ENCODE measurements around the gene REEP2. TPM values are rescaled to one million over a fixed set of nuclear protein-coding genes. Genes with fewer than 3 reads are reported as not detected.
"Not testable (repeated sequence)": the region's sequence is repeated elsewhere in the genome, so short reads cannot be mapped to it uniquely, and the experiment has no call there.

Gene REEP2, protein sequence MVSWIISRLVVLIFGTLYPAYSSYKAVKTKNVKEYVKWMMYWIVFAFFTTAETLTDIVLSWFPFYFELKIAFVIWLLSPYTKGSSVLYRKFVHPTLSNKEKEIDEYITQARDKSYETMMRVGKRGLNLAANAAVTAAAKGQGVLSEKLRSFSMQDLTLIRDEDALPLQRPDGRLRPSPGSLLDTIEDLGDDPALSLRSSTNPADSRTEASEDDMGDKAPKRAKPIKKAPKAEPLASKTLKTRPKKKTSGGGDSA
- total RNA-seq (2014; rRNA removed; shearing (Covaris generic)) (4.4 and 5.0 TPM in 2 replicates), polyA plus RNA-seq (2016; fragmentation: Nextera tagmentation; extraction: Ambion mirVana) (8.6 and 9.4 TPM in 2 replicates)

DNA sequence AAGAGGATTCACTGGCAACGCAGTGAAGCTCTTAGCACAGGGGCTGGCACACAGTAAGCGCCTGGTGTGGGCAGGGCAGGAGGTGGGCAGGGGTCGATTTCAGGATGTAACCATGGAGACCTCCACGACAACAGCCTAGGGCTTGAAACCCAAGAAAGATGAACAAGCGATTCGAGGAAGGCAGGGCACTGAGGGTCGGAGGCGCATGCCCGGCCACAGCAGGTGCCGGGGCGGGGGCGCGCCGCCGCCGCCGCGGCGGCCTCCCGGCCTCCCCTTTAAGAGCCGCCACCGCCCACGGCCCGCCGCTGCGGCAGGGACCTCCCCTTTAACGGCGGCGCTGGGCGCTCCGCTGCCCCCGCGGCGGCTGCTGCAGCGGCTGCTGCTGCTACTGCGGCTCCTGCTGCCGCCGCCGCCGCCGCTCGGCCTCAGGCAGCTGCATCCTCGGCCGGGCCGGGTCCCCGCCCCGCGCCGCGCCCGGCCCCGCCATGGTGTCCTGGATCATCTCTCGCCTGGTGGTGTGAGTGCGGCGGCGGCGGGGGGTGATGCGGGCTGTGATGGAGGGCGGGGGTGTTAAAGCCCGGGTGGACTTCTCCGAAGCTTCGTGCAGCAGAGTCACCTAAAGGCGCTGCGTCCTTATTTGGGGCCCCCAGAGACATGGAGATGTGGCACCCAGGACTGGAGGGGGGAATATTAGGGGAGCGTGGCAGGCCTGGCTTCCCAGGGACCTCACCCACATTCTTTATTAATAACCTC lies at the start of gene REEP2:
REEP2 (plus strand) TSS at position 334 of the 753 bp plus-strand sequence; CDS start at position 486, 152 bp downstream.
- in situ Hi-C loops (cut with MboI) = no loop called here
- peak; percentile 83 for DNase-seq
- WGBS, 2 experiments (ENCODE audit: low coverage in 1 of 2, low lambda C conversion rate in 2 of 2, missing lambda C conversion rate in 2 of 2) = 1 to 2% methylated on average over 20 to 47 of the region's 65 CpGs
- Histone ChIP-seq H2AFZ (peak within 1 kb of the TSS; percentile 90), H3K79me2 (ENCODE audit: insufficient read depth) (no peaks in the 10 kb centered on the region), H3K4me1 (ENCODE audit: insufficient read depth) (peaks cover 6% of the 10 kb centered on the region), H3K27me3 (replicated peaks; ENCODE audit: insufficient read depth) (no peaks in the 10 kb centered on the region), H3K4me3 (peak within 1 kb of the TSS; percentile 76), H4K20me1 (ENCODE audit: insufficient read depth) (no peaks in the 10 kb centered on the region), H3K27ac (no peak within 1 kb of the TSS), H3K9me2 (ENCODE audit: insufficient read depth) (no peaks in the 10 kb centered on the region), H3K4me2 (ENCODE audit: unreplicated experiment) (peak within 1 kb of the TSS; percentile 77), H3F3A (ENCODE audit: insufficient read depth) (peaks cover 11% of the 10 kb centered on the region), H3K9me3 (ENCODE audit: low read depth) (no peaks in the 10 kb centered on the region), H3K9ac (peak within 1 kb of the TSS; percentile 74), H3K36me3 (ENCODE audit: low read depth) (peaks cover 15% of the 10 kb centered on the region)
- TF ChIP-seq EZH2 (IDR thresholded peaks at IDR 0.05; ENCODE audit: insufficient read depth, poor library complexity, severe bottlenecking) (no peak), EZH2phosphoT487 (IDR thresholded peaks at IDR 0.05; ENCODE audit: insufficient read depth, low read depth) (no peak)

DNA sequence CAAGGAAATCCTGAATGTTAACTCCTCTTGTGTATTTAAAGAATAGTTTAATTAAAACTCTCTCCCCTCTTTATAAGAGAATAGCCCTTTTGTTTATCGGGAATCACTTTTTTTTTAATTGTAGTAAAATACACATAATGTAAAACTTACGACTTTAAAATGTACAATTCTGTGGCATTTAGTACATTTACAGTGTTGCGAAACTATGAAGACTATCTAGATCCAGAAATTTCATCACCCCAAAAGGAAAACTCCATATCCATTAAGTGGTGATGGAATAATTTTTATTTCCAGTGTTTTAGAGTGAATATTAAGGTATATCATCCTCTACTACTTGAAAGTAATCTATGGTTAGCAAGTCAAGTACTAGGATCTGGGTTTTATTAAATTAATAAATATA lies 49.5 kb upstream of the REEP2 start:
- no peaks in the 10 kb centered on the region for H3K4me1 ChIP-seq (ENCODE audit: insufficient read depth)
- in situ Hi-C loops (cut with MboI) = no loop called here
- H3K9me2 ChIP-seq (ENCODE audit: insufficient read depth) = no peaks in the 10 kb centered on the region
- H2AFZ ChIP-seq = no peak overlapping the region
- no peak overlapping the region for H3K27ac ChIP-seq
- no peaks in the 10 kb centered on the region for H3K79me2 ChIP-seq (ENCODE audit: insufficient read depth)
- no peak overlapping the region for H3K4me2 ChIP-seq (ENCODE audit: unreplicated experiment)
- DNase-seq = peak; percentile 24
- peaks cover 26% of the 10 kb centered on the region for H3K36me3 ChIP-seq (ENCODE audit: low read depth)
- H3K9ac ChIP-seq = no peak overlapping the region
- no peaks in the 10 kb centered on the region for H3K9me3 ChIP-seq (ENCODE audit: low read depth)
- no peaks in the 10 kb centered on the region for H3K27me3 ChIP-seq (replicated peaks; ENCODE audit: insufficient read depth)
- no peaks in the 10 kb centered on the region for H3F3A ChIP-seq (ENCODE audit: insufficient read depth)
- no peak overlapping the region for H3K4me3 ChIP-seq
- WGBS, 2 experiments (ENCODE audit: low coverage in 1 of 2, low lambda C conversion rate in 2 of 2, missing lambda C conversion rate in 2 of 2) = 96 to 97% methylated on average over 3 of the region's 3 CpGs
- no peak for TF ChIP-seq EZH2phosphoT487 (IDR thresholded peaks at IDR 0.05; ENCODE audit: insufficient read depth, low read depth)
- TF ChIP-seq EZH2 (IDR thresholded peaks at IDR 0.05; ENCODE audit: insufficient read depth, poor library complexity, severe bottlenecking) = no peak
- no peaks in the 10 kb centered on the region for H4K20me1 ChIP-seq (ENCODE audit: insufficient read depth)

DNA sequence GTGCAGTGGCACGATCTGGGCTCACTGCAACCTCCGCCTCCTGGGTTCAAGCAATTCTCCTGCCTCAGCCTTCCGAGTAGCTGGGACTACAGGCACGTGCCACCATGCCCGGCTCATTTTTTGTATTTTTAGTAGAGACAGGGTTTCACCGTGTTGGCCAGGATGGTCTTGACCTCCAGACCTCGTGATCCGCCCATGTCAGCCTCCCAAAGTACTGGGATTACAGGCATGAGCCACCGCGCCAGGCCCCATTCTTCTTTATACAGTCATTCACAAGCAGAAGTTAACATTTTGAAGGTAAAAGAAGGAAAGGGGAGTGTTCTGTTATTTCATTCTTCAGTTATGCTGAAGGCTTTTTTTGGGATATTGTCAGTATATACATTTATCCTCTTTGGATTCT lies 48.9 kb upstream of the REEP2 start:
- in situ Hi-C loops (cut with MboI); H3K9me2 ChIP-seq (ENCODE audit: insufficient read depth); H3K9ac ChIP-seq; H3K4me2 ChIP-seq (ENCODE audit: unreplicated experiment); H3F3A ChIP-seq (ENCODE audit: insufficient read depth); H3K4me3 ChIP-seq; H4K20me1 ChIP-seq (ENCODE audit: insufficient read depth); H3K9me3 ChIP-seq (ENCODE audit: low read depth); H2AFZ ChIP-seq; DNase-seq; H3K27ac ChIP-seq; H3K27me3 ChIP-seq (replicated peaks; ENCODE audit: insufficient read depth); H3K4me1 ChIP-seq (ENCODE audit: insufficient read depth); H3K79me2 ChIP-seq (ENCODE audit: insufficient read depth): not testable (repeated sequence)
- WGBS, 2 experiments (ENCODE audit: low coverage in 1 of 2, low lambda C conversion rate in 2 of 2, missing lambda C conversion rate in 2 of 2) = 92 to 94% methylated on average over 10 of the region's 10 CpGs
- peaks cover 26% of the 10 kb centered on the region for H3K36me3 ChIP-seq (ENCODE audit: low read depth)

DNA sequence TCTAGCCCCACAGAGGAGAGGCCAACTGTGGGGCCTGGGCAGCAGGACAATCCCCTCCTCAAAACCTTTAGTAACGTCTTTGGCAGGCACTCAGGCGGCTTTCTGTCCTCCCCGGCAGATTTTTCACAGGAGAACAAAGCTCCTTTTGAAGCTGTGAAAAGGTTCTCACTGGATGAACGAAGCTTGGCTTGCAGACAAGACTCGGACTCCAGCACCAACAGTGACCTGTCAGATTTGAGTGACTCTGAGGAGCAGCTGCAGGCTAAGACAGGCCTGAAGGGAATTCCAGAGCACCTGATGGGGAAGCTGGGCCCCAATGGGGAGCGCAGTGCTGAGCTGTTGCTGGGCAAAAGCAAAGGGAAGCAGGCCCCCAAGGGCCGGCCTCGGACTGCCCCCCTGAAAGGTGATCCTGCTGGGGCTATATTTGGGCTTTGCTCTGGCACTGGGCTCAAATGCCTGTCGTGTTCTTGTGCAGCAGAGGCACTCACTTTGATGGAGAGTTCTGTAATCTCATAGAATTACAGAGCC lies 46.9 kb upstream of the REEP2 start:
- no peak overlapping the region for H3K9ac ChIP-seq
- TF ChIP-seq EZH2 (IDR thresholded peaks at IDR 0.05; ENCODE audit: insufficient read depth, poor library complexity, severe bottlenecking) (no peak), EZH2phosphoT487 (IDR thresholded peaks at IDR 0.05; ENCODE audit: insufficient read depth, low read depth) (no peak)
- H3K4me3 ChIP-seq = no peak overlapping the region
- no peaks in the 10 kb centered on the region for H3K9me2 ChIP-seq (ENCODE audit: insufficient read depth)
- no peak for DNase-seq
- peaks cover 17% of the 10 kb centered on the region for H3K36me3 ChIP-seq (ENCODE audit: low read depth)
- no peaks in the 10 kb centered on the region for H3K79me2 ChIP-seq (ENCODE audit: insufficient read depth)
- WGBS, 2 experiments (ENCODE audit: low coverage in 1 of 2, low lambda C conversion rate in 2 of 2, missing lambda C conversion rate in 2 of 2) = 96 to 99% methylated on average over 9 of the region's 9 CpGs
- H2AFZ ChIP-seq = no peak overlapping the region
- in situ Hi-C loops (cut with MboI) = no loop called here
- H3K27me3 ChIP-seq (replicated peaks; ENCODE audit: insufficient read depth) = no peaks in the 10 kb centered on the region
- no peaks in the 10 kb centered on the region for H3K4me1 ChIP-seq (ENCODE audit: insufficient read depth)
- no peaks in the 10 kb centered on the region for H4K20me1 ChIP-seq (ENCODE audit: insufficient read depth)
- no peak overlapping the region for H3K27ac ChIP-seq
- H3K9me3 ChIP-seq (ENCODE audit: low read depth) = no peaks in the 10 kb centered on the region
- H3F3A ChIP-seq (ENCODE audit: insufficient read depth) = no peaks in the 10 kb centered on the region
- no peak overlapping the region for H3K4me2 ChIP-seq (ENCODE audit: unreplicated experiment)
